GM11168 (cell line): Measurements from ENCODE around the gene SLC39A5.
"Not testable (repeated sequence)": the region's sequence is repeated elsewhere in the genome, so short reads cannot be mapped to it uniquely, and the experiment has no call there.

Source experiments
- in situ Hi-C: fragments of 300-500 bp; cut with MboI; formaldehyde crosslinking; loops from one replicate; pipeline ENCODE4 v1.12.0; 2022; ENCODE audit warnings: low sequenced_read_pairs; ENCODE audit not compliant: unreplicated experiment

Gene SLC39A5

GRCh38 chr12:56267443-56268071, 37.7 kb downstream of the SLC39A5 start:
- in situ Hi-C loops, result no loop called here

- in situ Hi-C loops, result no loop called here
Observed at GRCh38 chr12:56271031-56271430, 41.2 kb downstream of the SLC39A5 start.

GRCh38 chr12:56272468-56272867, 42.6 kb downstream of the SLC39A5 start:
- in situ Hi-C loops, result not testable (repeated sequence)

GRCh38 chr12:56274299-56274698, 44.4 kb downstream of the SLC39A5 start:
- in situ Hi-C loops, result no loop called here

GRCh38 chr12:56278905-56279304, 49.1 kb downstream of the SLC39A5 start:
- in situ Hi-C loops, result no loop called here

- in situ Hi-C loops, result no loop called here
Observed at GRCh38 chr12:56280849-56281248, 51.0 kb downstream of the SLC39A5 start.

- in situ Hi-C loops, result no loop called here
Observed at GRCh38 chr12:56282030-56282429, 52.2 kb downstream of the SLC39A5 start.

- in situ Hi-C loops, result no loop called here
Observed at GRCh38 chr12:56282579-56282978, 52.7 kb downstream of the SLC39A5 start.

- in situ Hi-C loops, result not testable (repeated sequence)
Observed at GRCh38 chr12:56284263-56284662, 54.4 kb downstream of the SLC39A5 start.

- in situ Hi-C loops, result no loop called here
Observed at GRCh38 chr12:56286044-56286830, 56.4 kb downstream of the SLC39A5 start.
